Tongue (tissue), 2 donors: Measurements from ENCODE around the gene SLX9. TPM values are rescaled to one million over a fixed set of nuclear protein-coding genes. Genes with fewer than 3 reads are reported as not detected.

ENCODE experiments used
- DNase-seq: peaks from one replicate; pipeline ENCODE4 v3.0.0-alpha.2; 2015
- total RNA-seq: library from RNA; depleted of rRNA; stranded (reverse); fragments of >200 nt; gene quantifications from one replicate; pipeline ENCODE4 v1.2.3, GENCODE V29; 2014

SLX9 gene
- total RNA-seq, 1 donor from 2014 or later = 19.5 TPM

DNA sequence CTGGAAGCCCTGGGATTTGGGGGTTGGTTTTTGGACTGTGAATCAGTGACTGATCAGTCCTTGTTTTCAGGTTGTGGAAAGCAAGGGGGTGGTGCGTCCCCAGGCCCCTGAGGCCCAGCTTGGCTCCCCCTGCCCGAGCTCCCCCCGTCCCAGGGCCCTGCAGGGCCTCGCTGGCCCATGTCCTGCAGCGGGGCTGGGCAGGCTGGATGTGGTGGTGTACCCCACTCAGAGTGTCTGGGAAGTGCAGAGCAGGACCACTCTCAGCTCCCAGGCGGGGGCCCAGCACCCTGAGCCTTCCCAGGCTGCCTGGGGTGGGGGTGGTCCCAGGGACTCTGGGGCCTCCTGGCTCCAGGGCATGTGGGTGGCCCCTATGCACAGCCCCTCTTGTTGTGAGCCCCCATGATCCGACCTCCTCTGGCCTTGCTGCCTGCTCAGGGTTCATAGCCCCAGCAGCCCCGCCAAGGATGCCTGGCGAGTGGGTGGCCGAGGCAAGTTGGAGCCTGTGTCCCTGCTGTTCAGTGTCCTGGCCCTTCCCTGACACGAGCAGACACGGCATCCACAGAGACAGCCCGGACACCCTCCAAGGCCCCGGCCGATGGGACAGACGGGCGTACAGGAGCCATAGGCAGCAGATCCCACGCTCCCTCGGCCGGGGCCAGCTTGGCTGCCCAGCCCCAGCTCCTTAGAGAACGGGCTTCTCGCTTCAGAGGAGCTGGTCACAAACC lies 37.9 kb downstream of the SLX9 start:
- no peak for DNase-seq

DNA sequence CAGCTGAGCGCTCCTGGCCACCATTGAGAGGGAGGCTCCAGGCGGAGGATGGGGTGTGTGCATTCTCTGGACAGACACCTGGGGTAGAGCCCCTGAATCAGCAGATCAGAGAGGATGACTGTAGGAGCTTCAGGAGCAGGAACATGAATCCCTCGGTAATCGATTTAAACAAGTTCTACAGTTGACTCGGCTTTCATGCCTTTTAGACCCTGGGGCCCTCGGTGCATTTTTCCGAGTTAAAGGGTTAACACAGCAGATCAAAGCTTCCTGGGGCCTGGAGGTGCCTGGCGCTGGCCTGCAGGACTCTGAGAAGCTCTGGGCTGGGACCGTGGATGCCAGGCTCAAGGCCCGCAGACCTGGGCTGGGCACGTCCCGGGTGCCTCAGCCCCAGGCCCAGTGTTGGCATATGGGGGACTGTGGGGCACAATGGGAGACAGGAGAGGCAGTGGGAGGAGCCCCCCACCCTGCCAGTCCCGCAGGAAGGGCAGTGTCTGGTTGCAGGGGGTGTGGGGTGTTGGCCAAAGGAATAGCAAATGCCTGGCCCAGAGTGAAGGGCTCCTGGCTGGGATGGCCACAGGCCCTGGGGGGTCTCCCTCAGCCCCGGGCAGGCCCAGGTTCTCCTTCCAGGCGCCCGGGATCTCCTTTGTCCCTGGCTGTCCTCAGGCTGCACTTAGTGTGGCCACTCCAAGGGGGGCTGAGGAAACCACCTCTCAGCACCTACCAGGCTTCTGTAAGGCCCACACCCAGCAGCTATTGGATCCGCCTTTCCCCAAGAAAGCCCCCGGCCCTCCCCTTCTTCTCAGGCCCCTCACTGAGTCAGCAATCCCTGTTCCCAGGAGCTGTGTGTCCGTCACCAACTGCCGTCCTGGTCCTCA lies 40.1 kb downstream of the SLX9 start:
- DNase-seq = no peak

DNA sequence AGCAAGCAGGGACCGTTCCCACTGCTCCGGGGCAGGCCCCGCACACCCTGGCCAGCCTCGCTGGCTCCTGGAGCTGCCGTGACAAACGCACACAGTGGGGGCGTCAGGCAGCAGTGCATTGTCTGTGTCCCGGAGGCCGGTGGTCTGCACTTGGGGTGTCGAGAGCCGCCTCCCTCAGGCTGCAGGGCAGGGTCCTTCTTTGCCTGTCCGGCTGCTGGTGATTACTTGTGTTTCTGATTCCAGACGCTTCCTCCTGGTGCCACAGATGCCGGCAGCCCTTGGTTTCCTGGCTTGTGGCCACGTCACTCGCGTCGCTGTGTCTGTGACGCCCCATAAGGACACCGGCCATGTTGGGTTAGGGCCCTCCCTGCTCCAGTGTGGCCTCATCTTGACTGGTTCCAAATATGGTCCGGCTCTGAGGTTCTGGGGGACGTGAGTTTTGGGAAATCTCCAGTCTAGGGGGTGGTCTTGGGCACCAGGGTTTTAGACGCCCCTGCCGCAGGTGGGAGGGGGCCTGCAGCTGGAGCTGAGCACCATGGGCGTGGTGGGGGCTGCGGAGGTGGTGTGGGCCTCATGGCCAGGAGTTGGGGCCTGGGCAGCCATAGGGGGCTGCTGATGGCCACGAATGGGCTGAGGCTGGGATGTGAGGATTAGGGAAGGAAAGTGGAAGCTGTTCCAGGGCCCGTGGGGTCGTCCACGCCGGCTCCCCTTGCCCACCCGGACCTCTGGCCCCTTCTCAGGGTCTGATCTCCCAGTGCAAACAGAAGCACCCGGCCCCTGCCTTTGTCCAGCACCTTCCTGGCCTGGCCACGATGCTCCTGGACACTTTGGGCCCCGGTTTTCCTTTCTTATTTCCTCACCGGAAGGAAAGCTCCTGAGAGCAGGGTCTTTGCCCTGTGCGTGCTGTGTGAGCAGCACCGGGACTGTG lies 41.0 kb downstream of the SLX9 start:
- no peak for DNase-seq

DNA sequence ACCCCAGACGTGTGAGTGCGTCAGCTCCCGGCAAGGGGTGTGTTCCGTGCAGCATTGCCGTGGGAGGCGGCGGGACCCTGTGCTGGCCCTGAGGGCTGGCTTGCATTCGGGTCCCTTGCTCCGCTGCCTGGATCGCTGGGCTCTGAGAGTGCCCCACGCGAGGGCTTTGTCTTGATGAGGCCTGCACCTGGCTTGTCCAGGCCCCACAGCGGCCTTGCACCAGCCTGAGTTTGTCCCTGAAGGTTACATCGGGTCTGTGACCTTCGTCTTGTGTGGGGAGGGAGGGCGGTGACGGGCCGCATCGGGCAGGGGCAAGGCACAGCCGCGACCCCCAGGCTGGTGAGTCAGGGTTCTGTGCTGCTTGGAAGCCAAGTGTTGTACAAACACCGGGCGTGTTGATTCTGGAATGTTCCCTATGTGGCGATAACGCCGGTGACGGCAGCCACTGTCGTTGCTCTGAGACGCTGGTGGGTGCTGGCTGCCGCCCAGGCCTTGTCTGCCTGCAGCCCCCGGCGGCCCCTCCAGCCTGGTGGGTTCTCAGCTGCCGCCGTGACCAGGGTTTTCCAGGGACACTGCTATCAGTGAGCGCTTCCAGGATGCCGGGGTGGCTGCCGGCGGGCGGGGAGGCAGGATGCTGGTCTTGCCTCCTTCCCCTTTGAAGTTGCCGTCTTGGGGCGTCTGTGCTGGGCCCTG lies 42.9 kb downstream of the SLX9 start:
- peak; percentile 83 for DNase-seq

DNA sequence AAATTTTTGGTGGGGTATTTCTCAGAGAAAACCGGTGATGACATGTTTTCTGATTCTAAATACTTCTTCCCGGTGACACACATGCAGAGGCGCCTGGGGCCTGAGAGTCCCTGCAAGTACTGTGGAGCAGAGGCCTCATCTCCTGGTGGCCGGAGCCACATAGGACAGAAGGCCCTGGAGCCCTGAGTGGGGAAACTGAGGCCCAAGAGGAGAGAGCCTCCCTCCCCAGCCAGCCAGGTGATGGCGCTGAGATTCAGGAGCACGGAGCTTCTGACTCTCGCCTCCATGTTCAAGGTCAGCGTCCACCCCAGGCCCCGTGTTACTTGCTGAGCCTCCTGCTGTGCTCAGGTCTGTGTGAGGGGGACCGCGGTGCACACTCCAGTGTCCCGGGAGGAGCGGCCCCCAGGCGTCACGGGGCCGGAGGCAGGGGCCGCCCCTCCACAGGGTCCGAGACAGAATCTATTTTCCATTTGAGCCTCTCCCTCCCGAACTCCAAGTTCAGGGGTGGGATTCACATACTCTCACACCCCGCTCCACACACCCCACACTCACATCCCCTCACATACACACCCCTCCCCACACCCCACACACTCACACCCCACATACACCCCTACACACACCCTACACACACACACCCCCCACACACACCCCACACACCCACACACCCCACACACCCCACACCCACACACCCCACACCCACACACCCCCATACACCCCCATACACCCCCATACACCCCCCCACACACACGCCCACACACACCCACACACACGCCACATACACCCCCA lies 43.8 kb downstream of the SLX9 start:
- no peak for DNase-seq

DNA sequence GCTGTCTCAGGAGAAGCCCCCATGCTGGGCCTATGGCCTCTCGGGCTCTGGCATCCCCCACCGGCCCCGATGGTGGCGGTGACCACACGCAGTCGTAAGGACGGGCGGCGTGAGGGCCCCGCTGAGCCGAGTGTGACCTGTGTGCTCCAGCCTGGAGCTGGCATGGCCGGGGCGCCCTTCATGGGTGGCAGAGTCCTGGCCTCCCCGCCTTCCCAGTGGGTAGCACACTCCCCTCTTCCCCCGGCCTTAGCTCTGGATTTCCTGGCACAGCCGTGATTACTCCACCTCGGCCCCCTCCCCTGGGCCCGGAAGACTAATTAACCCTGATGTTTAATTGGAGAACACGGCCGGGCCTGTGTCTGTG lies 44.6 kb downstream of the SLX9 start:
- DNase-seq = no peak

DNA sequence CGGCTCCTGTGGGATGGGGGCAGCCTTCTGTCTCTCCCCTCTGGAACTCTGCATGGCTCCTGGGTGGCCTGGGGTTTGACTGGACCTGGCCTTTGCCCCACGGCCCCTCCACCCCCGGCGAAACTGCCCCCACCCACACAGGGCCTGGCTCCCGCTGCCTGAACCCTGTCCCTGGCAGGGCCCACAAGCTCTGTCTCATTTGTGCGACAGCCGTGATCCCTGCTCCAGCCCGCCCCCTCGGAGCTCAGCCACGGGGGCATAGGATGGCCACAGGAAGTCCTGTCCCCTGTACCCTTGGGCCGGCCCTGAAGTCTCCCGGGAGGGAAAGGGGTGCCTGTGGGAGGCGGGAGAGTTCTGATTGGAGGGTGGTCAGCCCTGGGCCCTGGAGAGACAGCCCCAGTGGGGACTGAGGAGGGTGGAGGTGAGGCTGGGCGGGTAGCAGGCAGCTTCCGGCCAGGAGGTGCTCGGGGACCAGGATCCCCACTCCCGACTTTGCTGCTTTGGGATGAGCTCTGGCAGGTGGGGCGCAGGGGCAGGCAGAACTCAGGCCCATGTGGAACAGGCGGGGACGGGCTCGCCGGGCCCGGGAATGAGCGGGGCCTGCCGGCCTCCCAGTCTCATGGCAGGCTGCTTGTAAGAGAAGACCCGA lies 45.1 kb downstream of the SLX9 start:
- DNase-seq = no peak

DNA sequence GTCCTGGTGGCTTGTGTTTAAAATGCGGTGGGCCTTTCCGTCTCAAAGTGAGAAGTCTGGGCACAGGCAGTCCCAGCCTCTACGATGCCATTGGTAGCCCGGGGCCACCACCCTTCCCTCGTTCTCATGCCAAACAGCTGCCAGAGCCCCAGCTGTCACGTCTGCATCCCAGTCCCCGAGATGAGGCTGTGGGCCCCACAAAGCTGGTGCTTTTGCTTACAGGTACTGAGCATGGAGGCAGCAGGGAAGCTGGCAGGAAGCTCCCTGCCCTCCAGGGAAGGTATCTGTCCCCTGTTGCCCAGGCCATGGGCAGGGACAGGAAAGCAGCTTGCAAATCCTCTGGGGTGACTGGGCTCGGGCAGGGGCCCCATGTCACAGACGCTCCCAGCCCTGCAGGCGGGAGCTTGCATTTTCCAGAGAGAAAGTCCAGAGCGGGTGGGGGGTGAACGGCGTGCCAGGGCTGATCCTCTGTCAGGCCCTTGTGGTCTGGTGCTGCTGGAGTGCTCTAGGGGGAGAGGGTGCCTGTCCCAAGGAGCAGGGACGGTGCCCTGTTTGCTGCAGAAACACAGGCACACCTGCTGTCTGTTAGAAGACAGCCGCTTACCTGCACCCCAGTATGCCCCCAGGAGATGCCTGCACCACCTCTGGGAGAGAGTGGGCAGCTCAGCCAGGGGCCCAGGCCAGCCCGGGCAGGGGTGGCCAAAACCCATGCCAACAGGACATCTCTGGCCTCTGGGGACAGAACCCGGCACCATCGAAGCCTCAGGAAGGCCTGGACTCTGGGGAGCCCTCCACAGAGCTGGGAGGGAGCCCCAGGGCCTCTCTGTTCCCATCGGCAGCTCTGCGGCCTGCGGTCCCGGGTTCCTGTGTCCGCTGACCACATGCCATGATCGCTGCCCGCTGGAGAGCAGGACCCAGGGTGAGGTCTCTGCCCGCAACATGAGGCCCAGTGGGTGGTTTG lies 45.9 kb downstream of the SLX9 start:
- no peak for DNase-seq

DNA sequence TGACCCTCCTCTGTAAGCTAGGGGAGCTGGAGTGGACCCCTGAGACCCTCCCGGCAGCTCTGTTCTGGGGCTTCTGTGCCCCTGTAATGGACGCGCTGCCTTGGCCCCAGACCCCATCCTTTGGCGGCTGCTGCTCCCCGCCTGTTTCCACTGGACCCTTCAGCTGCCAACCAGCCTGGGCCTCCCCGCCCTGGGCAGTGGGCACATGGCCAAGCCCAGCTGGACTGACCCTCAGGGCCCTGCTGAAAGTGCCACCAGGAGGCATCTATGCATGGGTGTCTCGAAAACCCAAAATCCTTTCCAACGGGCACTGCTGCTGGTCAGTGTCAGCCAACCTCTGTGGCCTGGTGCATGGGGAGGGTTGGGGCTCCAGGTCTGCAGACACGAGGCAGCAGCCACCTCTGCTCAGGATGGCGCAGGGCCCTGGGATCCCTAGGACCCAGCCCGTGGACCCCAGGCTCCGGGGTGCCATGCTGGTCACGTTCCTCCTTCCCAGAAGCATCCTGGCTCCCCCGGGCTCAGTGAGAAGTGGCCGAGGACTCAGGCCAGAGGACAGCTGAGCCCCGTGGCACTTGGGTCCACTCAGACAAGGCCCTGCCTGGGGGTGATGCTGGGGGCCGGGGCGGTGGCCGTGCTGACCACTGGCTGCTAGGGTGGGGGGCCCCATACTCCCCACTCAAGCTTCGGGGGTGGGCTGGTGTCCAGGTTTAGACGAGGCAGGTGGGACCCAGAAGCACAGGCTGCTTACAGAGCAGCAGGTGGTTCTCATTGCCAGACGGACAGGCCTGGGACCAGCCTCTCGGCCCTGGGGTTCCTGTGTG lies 46.9 kb downstream of the SLX9 start:
- DNase-seq = peak; percentile 54

DNA sequence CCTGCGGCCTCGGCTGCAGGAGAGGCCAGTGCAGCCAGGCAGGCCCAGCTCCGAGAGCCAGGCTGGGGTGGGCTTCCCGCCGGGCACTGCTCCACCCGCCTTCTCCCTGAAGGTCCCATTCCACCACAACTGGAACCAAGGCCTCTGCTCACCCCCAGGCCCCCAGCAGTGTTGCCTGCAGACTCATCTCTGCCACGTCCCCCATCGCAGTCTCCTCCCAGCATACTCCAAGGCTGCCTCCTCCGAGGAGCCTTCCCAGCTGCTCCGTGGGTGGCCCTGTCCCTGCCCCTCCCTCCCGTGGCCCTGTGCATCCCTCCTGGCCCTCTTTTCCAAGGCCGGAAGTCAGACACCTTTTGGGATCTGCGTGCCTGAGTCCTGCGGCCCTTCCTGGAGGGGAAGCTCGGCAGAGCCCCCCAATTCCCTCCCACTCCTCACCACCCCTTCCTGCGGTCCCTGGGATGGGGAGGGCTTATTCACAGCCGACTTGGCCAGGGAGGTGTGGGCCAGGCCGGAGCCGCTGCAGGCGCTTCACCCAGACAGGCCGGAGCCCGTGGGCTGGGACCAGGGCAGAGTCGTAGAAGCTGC lies 47.6 kb downstream of the SLX9 start:
- DNase-seq = no peak

DNA sequence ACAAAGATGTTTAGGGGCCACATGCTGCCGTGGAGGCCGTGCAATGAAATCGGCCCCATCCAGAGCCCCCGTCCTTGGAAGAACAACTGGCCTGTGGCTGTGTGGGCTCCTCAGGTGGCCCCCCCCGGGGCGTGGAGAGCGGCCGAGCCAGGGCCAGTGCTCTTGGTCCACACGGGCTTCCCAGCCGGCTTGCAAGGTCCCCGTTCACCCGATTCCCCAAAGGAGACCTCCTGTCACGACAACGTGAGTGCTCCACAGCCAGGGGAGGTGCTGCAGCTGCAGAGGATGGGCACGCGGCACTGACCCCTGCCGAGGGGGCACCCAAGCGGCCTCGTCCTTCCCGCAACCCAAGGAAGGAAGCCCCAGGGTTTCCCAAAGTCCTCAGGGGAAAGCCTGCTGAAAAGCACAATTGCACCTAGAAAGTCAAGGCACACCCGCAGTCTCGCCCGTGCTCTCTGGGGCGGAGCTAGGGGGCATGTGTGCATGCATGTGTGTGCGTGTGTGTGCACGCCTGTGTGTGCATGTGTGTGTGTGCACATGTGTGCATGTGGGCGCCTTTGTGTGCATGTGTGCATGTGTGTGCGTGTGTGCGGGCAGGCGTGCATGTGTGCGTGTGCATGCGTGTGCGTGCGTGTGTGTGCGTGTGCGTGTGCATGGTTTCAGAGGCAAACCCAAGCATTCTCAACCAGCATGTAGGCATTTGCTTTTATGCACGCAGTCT lies 48.2 kb downstream of the SLX9 start:
- DNase-seq = no peak

DNA sequence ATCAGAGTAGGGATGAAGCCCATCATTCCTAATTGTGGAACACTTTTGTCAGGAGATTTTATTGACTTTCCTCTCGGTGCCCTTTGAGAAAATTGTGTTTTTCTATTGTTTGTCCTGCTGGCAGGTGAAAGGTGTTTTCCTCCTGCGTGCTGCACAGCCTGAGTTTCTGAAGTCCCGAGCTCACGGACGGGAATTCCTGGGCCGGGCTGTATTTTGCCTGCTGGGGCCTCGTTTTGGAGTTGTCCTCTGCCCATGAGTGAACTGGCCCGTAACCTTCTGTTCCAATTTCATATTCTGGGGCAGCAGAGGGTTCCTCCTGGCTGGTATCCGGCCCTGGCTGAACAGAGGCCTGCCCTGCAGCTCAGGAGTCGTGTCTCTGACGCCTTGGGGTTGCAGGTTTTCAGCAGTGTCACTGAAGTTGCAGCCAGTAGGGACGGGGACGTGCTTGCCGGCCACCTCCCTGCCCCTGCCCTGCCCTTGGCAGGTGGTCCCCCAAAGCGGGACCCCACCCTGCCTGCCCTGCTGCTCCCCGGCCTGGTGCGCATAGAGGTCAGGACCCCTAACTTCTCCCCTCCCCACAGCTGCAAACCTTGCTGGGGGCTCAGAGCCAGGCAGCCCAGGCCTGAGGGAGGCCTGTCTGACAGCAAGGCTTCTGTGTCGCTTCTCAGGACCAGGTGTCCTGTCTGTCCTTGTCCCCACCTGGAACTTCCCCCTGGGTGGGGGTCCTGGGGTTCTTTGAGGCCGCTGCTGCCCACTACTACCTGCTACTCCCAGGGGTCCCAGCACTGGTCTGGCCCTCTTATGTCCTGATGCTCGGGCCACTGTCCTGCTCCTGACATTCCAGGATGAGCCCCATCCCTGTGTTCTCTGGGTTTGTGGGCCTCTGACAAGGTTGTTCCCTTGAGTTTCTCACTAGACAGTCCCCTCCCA lies 49.0 kb downstream of the SLX9 start:
- no peak for DNase-seq

DNA sequence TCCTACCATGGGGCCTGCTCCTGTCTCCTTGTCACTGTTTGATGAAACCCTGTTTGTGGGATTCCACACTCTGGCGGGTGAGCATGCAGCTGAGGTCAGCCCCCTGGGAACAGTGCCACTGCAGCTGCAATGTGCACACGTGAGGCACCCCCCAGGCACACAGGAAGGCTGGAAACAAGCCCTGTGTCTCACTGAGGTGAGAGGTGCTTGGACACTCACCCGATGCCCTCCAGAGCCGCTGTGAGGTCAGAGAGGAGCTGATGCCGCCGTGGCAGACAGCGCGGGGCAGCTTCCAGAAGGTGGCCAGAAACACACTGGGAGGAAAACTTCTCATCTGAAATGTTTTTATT lies 49.7 kb downstream of the SLX9 start:
- DNase-seq = no peak

DNA sequence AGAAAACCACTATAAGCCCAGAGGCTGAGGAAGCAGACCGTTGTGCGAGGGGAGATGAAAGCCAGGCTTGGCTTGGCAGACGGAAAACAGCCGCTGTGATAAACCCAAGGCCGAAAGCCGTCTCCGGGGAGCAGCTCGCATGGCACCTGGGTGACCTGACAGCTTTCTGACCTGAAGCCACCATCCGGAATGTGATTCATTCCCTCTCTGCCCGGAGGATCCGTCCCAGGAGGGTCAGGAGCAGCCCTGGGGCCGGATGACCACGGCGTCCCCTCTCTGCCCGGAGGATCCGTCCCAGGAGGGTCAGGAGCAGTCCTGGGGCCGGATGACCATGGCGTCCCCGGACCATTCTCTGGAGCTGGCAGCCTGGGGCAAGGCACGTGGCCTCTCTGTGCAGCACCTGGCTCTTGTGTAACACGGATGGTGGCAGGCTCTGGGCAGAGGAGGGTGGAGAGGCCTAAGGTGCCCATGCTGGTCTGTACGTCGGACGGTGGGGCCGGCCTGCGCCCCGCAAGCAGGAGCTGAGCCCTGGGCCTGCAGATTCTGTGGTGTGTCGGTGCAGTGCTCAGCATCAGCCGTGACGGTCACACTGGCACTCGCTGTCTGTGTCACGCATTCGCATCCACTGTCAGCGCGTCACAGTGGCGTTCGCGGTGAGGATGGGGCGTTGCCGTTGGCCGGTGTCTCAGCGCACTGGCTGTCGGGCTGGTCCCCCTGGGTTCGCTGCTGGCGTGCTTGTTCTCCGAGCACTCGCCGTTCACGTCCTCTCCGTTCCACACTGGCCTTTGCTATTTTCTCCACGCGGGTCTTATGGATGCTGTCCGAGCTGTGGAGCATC lies 50.3 kb downstream of the SLX9 start:
- no peak for DNase-seq

DNA sequence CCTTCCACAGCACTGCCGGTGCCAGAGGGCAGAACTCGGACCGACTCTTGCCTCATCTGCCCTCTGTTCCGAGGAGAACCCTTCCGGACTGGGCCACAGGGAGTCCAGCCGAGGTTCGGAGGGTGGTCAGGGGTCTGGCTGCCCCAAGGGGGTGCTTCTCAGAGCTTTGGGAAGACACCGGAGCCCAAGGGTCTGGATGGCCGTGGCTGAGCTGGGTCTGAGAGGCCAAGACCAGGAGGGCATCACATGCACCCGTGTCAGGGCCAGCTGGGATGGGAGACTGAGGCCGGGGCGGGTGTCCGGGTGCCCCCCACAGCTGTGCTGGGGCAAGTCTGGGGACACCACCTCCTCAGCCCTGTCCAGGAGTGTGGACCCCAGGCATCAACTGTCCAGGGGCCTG lies 51.1 kb downstream of the SLX9 start:
- no peak for DNase-seq
